Left colon (tissue), 2 donors: ENCODE results near the gene TMEM221. TPM values are rescaled to one million over a fixed set of nuclear protein-coding genes. Genes with fewer than 3 reads are reported as not detected.

Experiments used
- ATAC-seq: fragments of 200-7000 bp; cut with Tn5 transposase; one replicate; pipeline ENCODE4 v1.9.1; 2020; ENCODE audit warnings: mild to moderate bottlenecking, moderate library complexity
- DNase-seq, 2 donors: peaks; one replicate each; pipeline ENCODE4 v3.0.0-alpha.2; 2020
- intact Hi-C, 2 donors: fragments of 100-400 bp; cut with DNase I in 1 of 2; cut with micrococcal nuclease in 1 of 2; formaldehyde crosslinking; loops; one replicate each; pipeline versions ENCODE4 v1.11.2 to v1.14.0; 2022; cut with DNase I, micrococcal nuclease
- long read RNA-seq: library from polyadenylated mRNA; unstranded; transcript quantifications from one replicate; pipeline ENCODE4 v2.0.0, GENCODE V29; 2021
- total RNA-seq, 2 donors: library from RNA; stranded (reverse); fragmentation: NEBNext Ultra II Directional; extraction: Animal tissue kit (Norgen Biotek cat#: 25700); gene quantifications; one replicate each; pipeline ENCODE4 v1.2.1, GENCODE V29; 2021
- donor health status: DM: no; HTN: no; CAD: no.
- donor health status: DM: yes; HTN: yes; CAD: no.

The TMEM221 gene
- total RNA-seq = under 1 TPM in 1 of 2 donors, not detected in 1; 0.18 TPM
- long read RNA-seq = 0 reads

GRCh38 chr19:17448131-17448967, at the start of gene TMEM221:
TMEM221 (minus strand) TSS chr19:17448668; CDS start chr19:17448462, 206 bp downstream.
- ATAC-seq (peak; percentile 37), DNase-seq (peak; percentile 41 to 65)
- intact Hi-C loops = no loop called here

- intact Hi-C loops = no loop called here
Measured at GRCh38 chr19:17497149-17497798, 48.8 kb upstream of the TMEM221 start.

GRCh38 chr19:17496337-17496997, 48.0 kb upstream of the TMEM221 start:
- DNase-seq (peak; percentile 60 to 88), ATAC-seq (peak; percentile 89)
- intact Hi-C loops = no loop called here

More at GRCh38 chr19:17497149-17497798, 48.8 kb upstream of the TMEM221 start:
- ATAC-seq = peak; percentile 58
- DNase-seq = no peak

GRCh38 chr19:17495639-17496296, 47.3 kb upstream of the TMEM221 start:
- DNase-seq (no peak), ATAC-seq (no peak)
- intact Hi-C loops = no loop called here

- intact Hi-C loops = no loop called here
- DNase-seq = no peak
- no peak for ATAC-seq
Measured at GRCh38 chr19:17491287-17491686, 42.8 kb upstream of the TMEM221 start.

- intact Hi-C loops = no loop called here
- ATAC-seq = no peak
- DNase-seq = no peak
Measured at GRCh38 chr19:17490411-17490810, 41.9 kb upstream of the TMEM221 start.

GRCh38 chr19:17489392-17490030, 41.0 kb upstream of the TMEM221 start:
- DNase-seq (no peak), ATAC-seq (no peak)
- intact Hi-C loops = no loop called here

- intact Hi-C loops = no loop called here
- peak; percentile 95 for DNase-seq
- peak; percentile 99 for ATAC-seq
Measured at GRCh38 chr19:17488593-17489391, 40.3 kb upstream of the TMEM221 start.

GRCh38 chr19:17487284-17488121, 39.0 kb upstream of the TMEM221 start:
- ATAC-seq = no peak
- intact Hi-C loops = no loop called here

GRCh38 chr19:17486545-17487240, 38.2 kb upstream of the TMEM221 start:
- no peak for DNase-seq
- intact Hi-C loops = no loop called here
- ATAC-seq = no peak

More at GRCh38 chr19:17487284-17488121, 39.0 kb upstream of the TMEM221 start:
- DNase-seq = no peak

GRCh38 chr19:17484520-17485185, 36.2 kb upstream of the TMEM221 start:
- intact Hi-C loops = no loop called here
- DNase-seq (no peak), ATAC-seq (no peak)

- intact Hi-C loops = no loop called here
- DNase-seq = no peak
- ATAC-seq = no peak
Measured at GRCh38 chr19:17483605-17484002, 35.1 kb upstream of the TMEM221 start.

- no peak for ATAC-seq
- intact Hi-C loops = no loop called here
- no peak for DNase-seq
Measured at GRCh38 chr19:17482877-17483604, 34.6 kb upstream of the TMEM221 start.

- ATAC-seq (no peak), DNase-seq (no peak)
- intact Hi-C loops = no loop called here
Measured at GRCh38 chr19:17481986-17482385, 33.5 kb upstream of the TMEM221 start.

- ATAC-seq (no peak), DNase-seq (no peak)
- intact Hi-C loops = no loop called here
Measured at GRCh38 chr19:17479325-17479791, 30.9 kb upstream of the TMEM221 start.
